Lung (tissue), 12 donors: ENCODE measurements around the gene HOMEZ. TPM values are rescaled to one million over a fixed set of nuclear protein-coding genes. Genes with fewer than 3 reads are reported as not detected.

Experiments used
- ATAC-seq: fragments of 200-7000 bp; cut with Tn5 transposase; one replicate; pipeline ENCODE4 v1.9.1; 2020; ENCODE audit warnings: moderate number of reproducible peaks; ENCODE audit not compliant: insufficient read depth, low FRiP score
- DNase-seq, 3 donors: peaks; one replicate each; pipeline ENCODE4 v3.0.0-alpha.2; 2013 to 2017
- H3K27ac ChIP-seq, 2 donors: one replicate each; pipeline ENCODE4 v1.5.1; 2013; ENCODE audit warnings: mild to moderate bottlenecking in 2 of 2, moderate library complexity in 2 of 2, control low read depth in 1 of 2, inconsistent platforms in 1 of 2, low read depth in 1 of 2, low read length in 1 of 2
- H3K27me3 ChIP-seq, 3 donors: one replicate each; pipeline ENCODE4 v1.5.1; 2013; ENCODE audit warnings: low read length in 2 of 3; ENCODE audit not compliant: control insufficient read depth in 3 of 3, insufficient read depth in 3 of 3
- H3K36me3 ChIP-seq, 4 donors: one replicate each; pipeline ENCODE4 v1.5.1; 2013; ENCODE audit warnings: low read length in 4 of 4, mild to moderate bottlenecking in 1 of 4, moderate library complexity in 1 of 4; ENCODE audit not compliant: control insufficient read depth in 4 of 4, insufficient read depth in 4 of 4
- H3K4me1 ChIP-seq, 5 donors: one replicate each; pipeline ENCODE4 v1.5.1; 2013; ENCODE audit warnings: low read length in 5 of 5, mild to moderate bottlenecking in 2 of 5, moderate library complexity in 1 of 5; ENCODE audit not compliant: control insufficient read depth in 5 of 5, insufficient read depth in 5 of 5
- H3K4me3 ChIP-seq: one replicate; pipeline ENCODE4 v1.5.1; 2013; ENCODE audit warnings: mild to moderate bottlenecking, control low read depth, moderate library complexity
- H3K9ac ChIP-seq, 2 donors: one replicate each; pipeline ENCODE4 v1.5.1; 2013; ENCODE audit warnings: low read length in 2 of 2, control low read depth in 1 of 2; ENCODE audit not compliant: insufficient read depth in 1 of 2
- H3K9me3 ChIP-seq, 4 donors: one replicate each; pipeline ENCODE4 v1.5.1; 2013; ENCODE audit warnings: low read length in 3 of 4, mild to moderate bottlenecking in 1 of 4, moderate library complexity in 1 of 4; ENCODE audit not compliant: control insufficient read depth in 4 of 4, insufficient read depth in 3 of 4
- WGBS, 2 donors: extraction: QIAGEN DNeasy Blood & Tissue Kit; methylation state at CpG; one replicate each; pipeline ENCODE4 v1.1.7; 2013; 5-methylcytosine and 5-hydroxymethylcytosine counted together
- polyA plus RNA-seq, 2 donors: library from polyadenylated mRNA; stranded (reverse); fragments of 200-250 nt; gene quantifications; one replicate each; pipeline ENCODE4 v1.2.1, GENCODE V29; 2013
- total RNA-seq, 2 donors: library from RNA; depleted of rRNA in 1 of 2; stranded (reverse); fragments of >200 nt in 1 of 2; gene quantifications; one replicate each; pipeline ENCODE4 v1.2.1, GENCODE V29; 2014 to 2021
- TF ChIP-seq, protein P1 (sequence below): IDR thresholded peaks from 2 replicates; pipeline ENCODE4 v1.5.1; 2012; ENCODE audit warnings: mild to moderate bottlenecking; ENCODE audit errors: control extremely low read depth, extremely low read depth
- donor health status: control.
- donor health status: control.
- donor health status: Bipolar disorder and iron deficiency.
- donor health status: healthy.
- donor health status: DM: yes; HTN: yes; CAD: no.

Gene HOMEZ
- total and polyA plus RNA-seq, 4 donors = 6.1 to 13.4 (median 8.4) TPM

DNA sequence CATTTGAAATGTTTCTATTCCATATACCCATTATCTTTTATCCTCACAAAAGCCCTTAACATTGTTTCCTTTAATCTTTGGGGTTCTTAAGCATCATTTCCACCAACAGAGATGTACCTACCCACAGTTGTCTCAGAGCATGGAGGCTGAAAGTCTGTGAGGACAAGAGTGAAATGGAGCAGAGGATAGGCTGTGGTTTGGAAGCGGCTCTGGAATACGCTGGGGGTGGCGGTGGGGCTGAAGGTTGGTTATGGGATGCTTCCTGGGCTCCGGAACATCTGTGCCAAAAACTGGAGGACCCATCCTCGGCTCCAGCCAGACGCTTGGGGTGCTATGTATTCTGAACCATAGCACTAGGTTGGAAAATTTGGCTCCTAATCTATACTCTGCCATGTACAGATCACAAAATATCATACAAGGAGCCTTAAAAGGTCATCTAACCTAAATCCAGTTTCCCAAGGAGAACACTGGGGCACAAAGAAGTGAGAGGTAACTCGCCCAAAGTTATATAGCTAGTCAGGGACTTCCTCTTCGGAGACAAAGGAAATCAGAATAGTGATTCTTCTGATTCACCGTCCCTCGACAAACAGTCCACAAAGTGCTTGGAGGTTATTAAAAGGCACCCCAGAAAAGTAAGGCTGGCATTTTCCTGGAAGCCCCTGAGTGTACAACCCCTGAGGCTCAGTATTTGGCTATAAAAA lies 14.2 kb upstream of the HOMEZ start:
- Histone ChIP-seq H3K36me3 (peaks cover 0 to 7% (median 4%) of the 10 kb centered on the region in 4 donors), H3K27me3 (no peaks in the 10 kb centered on the region), H3K9me3 (no peaks in the 10 kb centered on the region), H3K9ac (peak overlapping the region; percentile 86 to 89), H3K4me1 (peaks cover 3 to 16% (median 9%) of the 10 kb centered on the region in 5 donors), H3K27ac (peak overlapping the region; percentile 92 to 97), H3K4me3 (no peak overlapping the region)
- 60 to 70% methylated on average over 10 of the region's 10 CpGs for WGBS, 2 donors
- TF ChIP-seq, protein P1, sequence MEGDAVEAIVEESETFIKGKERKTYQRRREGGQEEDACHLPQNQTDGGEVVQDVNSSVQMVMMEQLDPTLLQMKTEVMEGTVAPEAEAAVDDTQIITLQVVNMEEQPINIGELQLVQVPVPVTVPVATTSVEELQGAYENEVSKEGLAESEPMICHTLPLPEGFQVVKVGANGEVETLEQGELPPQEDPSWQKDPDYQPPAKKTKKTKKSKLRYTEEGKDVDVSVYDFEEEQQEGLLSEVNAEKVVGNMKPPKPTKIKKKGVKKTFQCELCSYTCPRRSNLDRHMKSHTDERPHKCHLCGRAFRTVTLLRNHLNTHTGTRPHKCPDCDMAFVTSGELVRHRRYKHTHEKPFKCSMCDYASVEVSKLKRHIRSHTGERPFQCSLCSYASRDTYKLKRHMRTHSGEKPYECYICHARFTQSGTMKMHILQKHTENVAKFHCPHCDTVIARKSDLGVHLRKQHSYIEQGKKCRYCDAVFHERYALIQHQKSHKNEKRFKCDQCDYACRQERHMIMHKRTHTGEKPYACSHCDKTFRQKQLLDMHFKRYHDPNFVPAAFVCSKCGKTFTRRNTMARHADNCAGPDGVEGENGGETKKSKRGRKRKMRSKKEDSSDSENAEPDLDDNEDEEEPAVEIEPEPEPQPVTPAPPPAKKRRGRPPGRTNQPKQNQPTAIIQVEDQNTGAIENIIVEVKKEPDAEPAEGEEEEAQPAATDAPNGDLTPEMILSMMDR = no peak
- no peak for DNase-seq
- ATAC-seq = no peak

- Histone ChIP-seq H3K4me3 (no peak overlapping the region), H3K4me1 (peaks cover 5 to 16% (median 9%) of the 10 kb centered on the region in 5 donors), H3K27ac (peak overlapping the region in 1 of 2 donors; percentile 17), H3K36me3 (peaks cover 0 to 7% (median 4%) of the 10 kb centered on the region in 4 donors), H3K9me3 (no peaks in the 10 kb centered on the region), H3K27me3 (peaks cover 0 to under 1% (median 0%) of the 10 kb centered on the region in 3 donors), H3K9ac (no peak overlapping the region)
- no peak for ATAC-seq
- peak in 2 of 3 donors; percentile 57 to 72 for DNase-seq
- TF ChIP-seq, protein P1 = no peak
- 81 to 83% methylated on average over 2 of the region's 2 CpGs for WGBS, 2 donors
These were observed 13.5 kb upstream of the HOMEZ start for GRCh38 chr14:23299211-23299957.

DNA sequence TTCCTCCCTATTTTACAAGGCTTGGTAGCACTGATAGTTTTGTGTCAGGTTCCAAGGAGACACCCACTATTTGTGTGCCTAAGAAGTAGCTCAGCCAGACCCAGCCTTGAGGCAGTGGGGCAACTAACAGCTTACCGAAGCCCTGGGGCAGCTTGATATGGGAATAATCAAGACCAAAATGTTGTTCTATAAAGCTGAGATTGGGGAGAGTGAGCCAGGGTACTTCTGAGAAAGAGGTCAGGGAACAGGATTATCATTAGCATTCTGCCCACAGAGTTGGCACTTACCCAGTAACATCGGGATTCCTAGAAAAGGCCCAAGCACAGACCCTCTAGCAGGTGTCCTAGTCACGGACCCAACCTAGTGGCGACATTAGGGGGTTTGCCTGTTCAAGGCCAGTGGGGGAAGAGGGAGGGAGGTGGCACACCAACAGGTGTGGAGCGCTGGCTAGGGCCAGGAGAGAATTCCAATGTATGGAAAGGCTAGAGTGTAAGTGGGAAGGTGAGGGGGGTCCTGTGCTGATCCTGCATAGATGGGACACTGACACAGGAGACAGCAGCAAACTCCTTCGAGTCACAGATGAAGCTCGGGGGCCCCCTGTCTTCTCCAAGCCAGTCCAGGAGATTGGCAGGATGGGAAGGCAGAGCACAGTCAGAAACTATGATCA lies 11.8 kb upstream of the HOMEZ start:
- DNase-seq (no peak), ATAC-seq (no peak)
- no peak overlapping the region for H3K9ac ChIP-seq
- peaks cover 0 to 6% (median 0%) of the 10 kb centered on the region in 3 donors for H3K27me3 ChIP-seq
- H3K9me3 ChIP-seq = no peaks in the 10 kb centered on the region
- TF ChIP-seq, protein P1 = no peak
- peak overlapping the region in 1 of 2 donors; percentile 3 for H3K27ac ChIP-seq
- H3K4me3 ChIP-seq = no peak overlapping the region
- 94 to 95% methylated on average over 7 of the region's 7 CpGs for WGBS, 2 donors
- peaks cover 5 to 16% (median 9%) of the 10 kb centered on the region in 5 donors for H3K4me1 ChIP-seq
- peaks cover 0 to 7% (median 4%) of the 10 kb centered on the region in 4 donors for H3K36me3 ChIP-seq
